ENCODE results near the gene RTN4R. TPM values are rescaled to one million over a fixed set of nuclear protein-coding genes. Genes with fewer than 3 reads are reported as not detected.
"Not testable (repeated sequence)": the region's sequence is repeated elsewhere in the genome, so short reads cannot be mapped to it uniquely, and the experiment has no call there.

RTN4R gene
- 15.2 TPM for polyA plus RNA-seq (2013, experiment 1 of 2)
- 19.4 TPM for polyA plus RNA-seq (2013, experiment 2 of 2)

DNA sequence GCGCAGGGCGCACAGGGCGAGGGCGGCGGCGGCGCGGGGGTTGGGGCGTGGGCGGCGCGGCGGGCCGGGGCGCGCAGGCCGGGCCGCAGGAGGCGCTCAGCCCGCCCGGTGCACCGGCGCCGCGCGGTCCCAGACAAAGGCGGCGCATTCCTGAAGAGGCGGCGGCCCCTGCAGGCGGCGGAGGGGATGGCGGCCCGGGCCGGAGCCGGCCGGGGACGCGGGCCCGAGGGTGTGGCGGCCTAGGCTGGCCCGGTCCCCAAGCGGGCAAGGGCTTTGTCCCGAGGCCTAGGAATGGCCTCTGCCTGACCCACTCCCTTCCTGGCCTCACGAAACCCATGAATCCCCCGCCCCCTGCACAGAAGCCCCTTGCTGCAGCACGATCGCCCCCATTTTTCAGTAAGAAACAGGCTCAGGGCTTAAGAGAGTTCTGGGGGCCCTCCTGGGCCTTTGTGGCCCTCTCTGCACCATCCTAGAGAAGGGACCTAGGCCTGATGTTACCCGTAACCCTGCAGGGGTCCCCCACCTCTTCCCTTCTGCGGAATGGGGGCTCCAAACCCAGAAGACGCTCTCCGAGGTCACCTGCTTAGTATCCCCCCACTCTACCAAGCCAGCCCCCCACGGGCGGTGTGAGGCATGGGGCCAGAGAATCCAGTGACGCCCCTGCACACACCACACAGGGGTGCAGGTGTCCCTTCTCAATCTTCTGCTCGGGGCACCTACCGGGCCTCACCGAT, at the start of gene RTN4R:
TSS of gene RTN4R (minus strand) at position 40 of the 734 bp plus-strand sequence. CDS start 226 bp downstream, outside the sequence.
- no peaks in the 10 kb centered on the region for H3K9me3 ChIP-seq (ENCODE audit: insufficient read depth, low read depth, low read length)
- H3K4me3 ChIP-seq (ENCODE audit: low read length) = peak within 1 kb of the TSS; percentile 63
- no peaks in the 10 kb centered on the region; the same call in none of the 2 replicates for H3K4me1 ChIP-seq (ENCODE audit: insufficient read depth, low read length)
- peak within 1 kb of the TSS; percentile 81 for H3K9ac ChIP-seq (ENCODE audit: low read depth, low read length)
- H3K27ac ChIP-seq (ENCODE audit: low read depth, low read length) = peak within 1 kb of the TSS; percentile 68; the same call in 1 of the 2 replicates
- H3K27me3 ChIP-seq (ENCODE audit: insufficient read depth, low read length) = no peaks in the 10 kb centered on the region
- WGBS = 17% methylated on average over 54 of the region's 58 CpGs
- no peaks in the 10 kb centered on the region for H3K36me3 ChIP-seq (ENCODE audit: insufficient read depth, low read length)

DNA sequence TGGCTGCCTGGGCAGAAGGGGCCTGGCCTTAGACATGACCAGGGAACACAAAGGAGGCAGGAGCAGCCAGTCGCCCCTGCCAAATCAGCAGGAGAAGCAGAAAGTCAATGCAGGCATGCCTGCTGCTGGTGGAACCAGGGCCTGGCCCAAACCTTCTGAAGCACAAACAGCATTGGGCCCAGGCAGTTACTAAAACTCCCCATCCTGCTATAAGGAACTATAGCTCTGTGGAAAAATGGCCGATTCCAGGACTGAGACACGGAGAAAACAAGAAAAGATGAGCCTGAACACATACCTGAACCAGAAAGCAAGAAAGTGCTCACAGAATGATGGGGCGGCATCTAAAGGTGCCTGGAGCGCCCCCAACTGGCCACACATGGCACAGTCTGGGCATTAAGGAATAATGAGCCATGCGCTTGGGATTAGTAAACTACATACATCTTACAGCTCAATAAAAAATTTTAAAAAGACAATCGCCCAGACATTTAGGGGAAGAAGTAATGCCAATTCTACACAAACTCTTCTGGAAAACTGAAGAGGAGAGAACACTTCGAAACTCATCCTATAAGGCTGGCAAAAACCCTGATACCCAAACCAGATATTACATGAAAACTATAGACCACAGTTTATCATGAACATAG, 49.4 kb upstream of the RTN4R start:
- not testable (repeated sequence) for H3K4me3 ChIP-seq (ENCODE audit: low read length); H3K27me3 ChIP-seq (ENCODE audit: insufficient read depth, low read length); H3K4me1 ChIP-seq (ENCODE audit: insufficient read depth, low read length); H3K9me3 ChIP-seq (ENCODE audit: insufficient read depth, low read depth, low read length); H3K36me3 ChIP-seq (ENCODE audit: insufficient read depth, low read length); H3K27ac ChIP-seq (ENCODE audit: low read depth, low read length); H3K9ac ChIP-seq (ENCODE audit: low read depth, low read length)
- WGBS = 60% methylated on average over 3 of the region's 8 CpGs

DNA sequence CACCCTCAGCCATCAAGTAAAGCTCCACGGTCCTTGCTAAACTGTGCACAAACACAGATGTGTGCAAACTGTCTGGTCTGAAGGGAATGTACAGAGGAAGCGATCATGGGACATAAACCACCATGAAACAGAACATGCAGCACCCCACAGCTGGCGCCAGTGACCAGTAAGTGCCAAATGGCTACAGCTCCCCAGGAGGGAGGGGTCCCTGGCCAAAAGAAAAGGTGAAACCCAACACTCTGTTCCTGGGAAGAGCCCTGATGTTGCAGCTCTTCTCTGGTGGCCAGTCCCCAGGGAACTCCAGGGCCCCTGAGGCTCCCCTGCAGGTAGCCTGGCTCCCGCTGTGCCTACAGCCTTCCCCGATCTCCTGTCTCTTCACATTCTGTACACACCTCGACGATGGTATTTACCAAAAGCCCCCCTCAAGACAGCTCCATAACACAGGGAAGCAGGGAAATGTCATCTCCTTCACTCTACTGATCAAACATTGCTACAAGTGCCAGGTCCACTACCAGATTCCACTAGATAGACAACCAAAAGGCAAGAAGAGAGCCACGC, 48.8 kb upstream of the RTN4R start:
- Histone ChIP-seq H3K36me3 (ENCODE audit: insufficient read depth, low read length) (no peaks in the 10 kb centered on the region), H3K4me1 (ENCODE audit: insufficient read depth, low read length) (peaks cover 3% of the 10 kb centered on the region; the same call in 1 of the 2 replicates), H3K27me3 (ENCODE audit: insufficient read depth, low read length) (no peaks in the 10 kb centered on the region), H3K9ac (ENCODE audit: low read depth, low read length) (no peak overlapping the region), H3K4me3 (ENCODE audit: low read length) (no peak overlapping the region), H3K9me3 (ENCODE audit: insufficient read depth, low read depth, low read length) (no peaks in the 10 kb centered on the region), H3K27ac (ENCODE audit: low read depth, low read length) (no peak overlapping the region)
- WGBS = 89% methylated on average over 8 of the region's 8 CpGs

DNA sequence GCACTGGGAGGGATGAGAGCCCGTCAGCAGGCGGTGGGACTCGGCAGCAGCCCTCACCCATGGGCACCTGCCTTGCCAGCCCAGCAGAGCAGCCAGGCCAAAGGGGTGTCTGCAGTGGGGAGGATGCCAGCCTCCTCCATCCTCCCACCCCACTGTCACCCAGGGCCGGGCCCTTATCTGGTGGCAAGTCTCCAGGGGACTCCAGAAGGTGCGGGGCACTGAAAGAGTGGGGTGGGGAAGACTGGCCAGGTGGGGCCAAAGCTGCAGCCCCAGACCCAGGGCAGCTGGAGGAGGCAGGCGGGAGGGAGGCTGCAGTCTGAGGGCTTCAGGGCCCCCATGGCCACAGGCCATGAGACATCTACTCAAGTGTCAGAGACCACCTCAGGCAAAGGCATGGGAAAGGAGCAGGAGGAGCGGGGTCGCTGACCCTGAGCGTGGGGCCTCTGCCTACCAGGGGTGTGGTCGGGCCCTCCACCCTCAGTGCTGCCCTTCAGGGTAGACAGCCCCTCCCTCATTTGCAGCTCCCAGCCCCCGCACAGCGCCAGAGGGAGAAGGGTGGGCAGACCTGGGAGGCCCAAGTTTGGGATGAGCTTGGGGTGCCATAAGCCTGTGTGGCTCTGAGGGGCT, 48.2 kb upstream of the RTN4R start:
- no peaks in the 10 kb centered on the region for H3K9me3 ChIP-seq (ENCODE audit: insufficient read depth, low read depth, low read length)
- H3K9ac ChIP-seq (ENCODE audit: low read depth, low read length) = no peak overlapping the region
- H3K4me1 ChIP-seq (ENCODE audit: insufficient read depth, low read length) = peaks cover 3% of the 10 kb centered on the region; the same call in 1 of the 2 replicates
- H3K4me3 ChIP-seq (ENCODE audit: low read length) = no peak overlapping the region
- H3K27me3 ChIP-seq (ENCODE audit: insufficient read depth, low read length) = no peaks in the 10 kb centered on the region
- WGBS = 90% methylated on average over 9 of the region's 12 CpGs
- no peak overlapping the region for H3K27ac ChIP-seq (ENCODE audit: low read depth, low read length)
- no peaks in the 10 kb centered on the region for H3K36me3 ChIP-seq (ENCODE audit: insufficient read depth, low read length)

DNA sequence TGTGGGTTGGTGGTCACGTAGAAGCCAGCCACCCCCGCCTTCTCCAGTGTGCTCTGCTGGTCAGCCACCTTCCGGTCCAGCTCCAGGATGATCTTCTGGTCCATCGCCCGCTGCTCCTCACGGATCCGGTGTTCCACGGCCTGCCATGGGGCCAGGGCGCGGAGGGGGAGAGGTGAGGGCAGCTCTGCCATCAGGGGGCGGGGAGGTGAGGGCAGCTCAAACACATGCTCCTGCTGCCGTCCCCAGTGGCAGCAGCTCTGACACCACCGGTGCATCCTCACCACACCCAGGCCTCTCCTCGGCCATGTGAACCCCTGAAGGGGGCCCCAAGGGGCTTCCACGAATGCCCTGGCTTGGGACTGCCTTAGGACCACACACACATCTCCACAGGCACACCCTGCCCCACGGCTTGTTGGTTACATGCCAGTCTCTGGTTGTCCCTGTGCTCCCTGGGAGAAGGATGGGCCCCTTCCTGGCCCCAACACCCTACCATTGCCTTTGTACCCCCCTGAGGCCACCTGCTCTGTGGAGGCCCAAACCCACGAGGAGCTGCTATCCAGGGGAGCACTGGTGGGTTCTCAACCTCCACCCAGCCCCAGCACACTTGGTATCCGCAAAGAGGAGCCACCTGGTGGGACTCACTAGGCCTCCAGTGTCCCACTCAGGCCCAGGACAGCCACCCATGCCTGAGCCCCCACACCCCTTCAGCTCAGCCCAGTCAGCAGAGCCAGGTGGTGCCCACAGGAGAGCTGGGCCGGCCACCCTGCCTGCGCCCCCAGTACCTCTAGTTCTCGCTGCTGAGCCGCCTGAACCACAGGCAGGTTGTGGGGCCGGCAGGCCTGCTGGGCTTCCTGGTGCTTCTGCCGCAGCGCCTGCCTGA, 47.5 kb upstream of the RTN4R start:
- no peak overlapping the region for H3K9ac ChIP-seq (ENCODE audit: low read depth, low read length)
- H3K9me3 ChIP-seq (ENCODE audit: insufficient read depth, low read depth, low read length) = no peaks in the 10 kb centered on the region
- H3K4me1 ChIP-seq (ENCODE audit: insufficient read depth, low read length) = no peaks in the 10 kb centered on the region; the same call in 1 of the 2 replicates
- H3K27ac ChIP-seq (ENCODE audit: low read depth, low read length) = no peak overlapping the region
- no peak overlapping the region for H3K4me3 ChIP-seq (ENCODE audit: low read length)
- no peaks in the 10 kb centered on the region for H3K36me3 ChIP-seq (ENCODE audit: insufficient read depth, low read length)
- H3K27me3 ChIP-seq (ENCODE audit: insufficient read depth, low read length) = no peaks in the 10 kb centered on the region
- WGBS = 94% methylated on average over 25 of the region's 25 CpGs

DNA sequence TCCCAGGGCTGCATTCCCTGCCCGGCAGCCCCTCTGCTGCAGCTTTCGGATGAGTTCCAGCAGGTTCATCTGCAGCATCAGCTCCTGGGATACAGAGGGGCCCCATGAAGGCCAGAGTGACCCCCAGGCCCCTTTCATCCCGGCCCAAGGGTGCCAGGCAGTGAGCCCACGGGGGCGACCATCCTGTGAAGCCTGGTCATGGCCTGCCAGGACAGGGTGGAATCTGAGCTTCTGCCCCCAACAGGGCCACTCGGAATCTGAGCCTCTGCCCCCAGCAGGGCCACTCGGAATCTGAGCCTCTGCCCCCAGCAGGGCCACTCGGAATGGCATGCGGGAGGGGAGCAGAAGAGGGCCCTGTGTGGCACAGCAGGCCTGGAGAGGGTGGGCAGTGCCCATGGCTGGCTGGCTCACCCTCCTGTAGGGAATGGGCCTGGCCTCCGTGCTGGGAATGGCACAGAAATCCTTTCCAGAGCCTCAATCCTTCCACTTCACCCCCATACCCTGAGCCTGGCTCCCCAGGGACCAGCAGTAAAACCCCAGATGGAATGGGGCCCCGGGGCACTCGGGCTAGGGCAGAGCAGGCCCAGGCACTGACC, 46.7 kb upstream of the RTN4R start:
- H3K9ac ChIP-seq (ENCODE audit: low read depth, low read length); H3K9me3 ChIP-seq (ENCODE audit: insufficient read depth, low read depth, low read length); H3K27ac ChIP-seq (ENCODE audit: low read depth, low read length); H3K36me3 ChIP-seq (ENCODE audit: insufficient read depth, low read length); H3K4me3 ChIP-seq (ENCODE audit: low read length); H3K27me3 ChIP-seq (ENCODE audit: insufficient read depth, low read length); H3K4me1 ChIP-seq (ENCODE audit: insufficient read depth, low read length): not testable (repeated sequence)
- WGBS = 89% methylated on average over 12 of the region's 12 CpGs

DNA sequence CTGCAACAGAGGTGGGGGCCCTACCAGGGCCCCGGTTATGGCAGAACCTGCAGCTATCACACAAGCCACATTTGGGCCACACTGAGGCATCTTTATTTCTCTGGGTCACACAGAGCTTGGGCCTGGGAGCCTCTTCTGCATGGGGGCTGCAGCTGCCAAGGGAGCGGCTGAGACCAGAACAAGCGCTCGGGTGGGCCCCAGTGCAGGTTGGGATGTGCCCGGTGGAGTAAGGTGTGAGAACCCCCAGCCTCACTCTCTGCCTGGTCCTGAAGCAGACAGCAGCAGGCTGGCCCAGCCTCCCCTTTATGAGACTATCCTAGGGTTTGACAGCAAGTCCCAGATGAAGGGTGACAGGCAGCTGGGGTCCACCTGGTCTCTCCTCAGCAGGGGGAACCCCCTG, 46.1 kb upstream of the RTN4R start:
- H3K9me3 ChIP-seq (ENCODE audit: insufficient read depth, low read depth, low read length); H3K27me3 ChIP-seq (ENCODE audit: insufficient read depth, low read length): not testable (repeated sequence)
- WGBS = no CpG with 5 or more reads among the region's 5 CpGs

DNA sequence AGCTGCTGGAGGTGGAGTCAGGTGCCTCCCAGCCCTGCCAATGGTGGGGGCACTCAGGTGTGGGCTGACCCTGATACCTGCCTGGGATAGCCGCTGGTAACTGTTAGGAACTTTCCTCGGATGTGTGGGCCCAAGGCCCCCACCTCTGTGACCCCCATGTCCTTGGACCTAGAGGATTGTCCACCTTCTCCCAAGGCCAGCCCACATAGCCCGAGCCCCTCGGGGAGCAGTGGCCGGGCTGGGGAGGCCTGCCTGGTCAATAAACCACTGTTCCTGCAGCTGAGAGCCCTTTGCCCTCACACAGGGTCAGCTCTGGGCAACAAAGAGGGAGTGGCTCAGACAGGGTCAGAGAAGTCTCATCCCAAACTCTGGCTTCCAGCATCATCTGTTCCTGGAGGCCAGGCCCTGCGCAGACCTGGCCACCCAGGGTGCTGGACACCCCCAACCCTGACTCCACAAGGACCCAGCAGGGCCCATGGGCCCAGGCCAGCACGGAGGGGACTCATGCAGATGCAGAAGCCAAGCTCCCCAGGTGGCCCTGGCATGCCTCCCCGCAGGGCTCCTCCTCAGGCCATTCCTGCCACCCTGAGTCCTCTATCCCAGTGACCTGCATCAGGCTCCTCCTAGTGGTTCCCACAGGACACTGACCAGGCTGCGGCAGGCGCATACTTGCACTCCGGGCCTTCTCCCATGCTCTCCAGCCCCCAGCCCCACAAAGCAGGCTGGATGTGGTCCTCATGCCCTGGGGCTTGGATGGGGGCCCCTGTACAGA, 45.4 kb upstream of the RTN4R start:
- WGBS = 80% methylated on average over 6 of the region's 11 CpGs

More for the DNA sequence above, 46.1 kb upstream of the RTN4R start:
- not testable (repeated sequence) for H3K4me1 ChIP-seq (ENCODE audit: insufficient read depth, low read length); H3K27ac ChIP-seq (ENCODE audit: low read depth, low read length); H3K4me3 ChIP-seq (ENCODE audit: low read length); H3K36me3 ChIP-seq (ENCODE audit: insufficient read depth, low read length); H3K9ac ChIP-seq (ENCODE audit: low read depth, low read length)

DNA sequence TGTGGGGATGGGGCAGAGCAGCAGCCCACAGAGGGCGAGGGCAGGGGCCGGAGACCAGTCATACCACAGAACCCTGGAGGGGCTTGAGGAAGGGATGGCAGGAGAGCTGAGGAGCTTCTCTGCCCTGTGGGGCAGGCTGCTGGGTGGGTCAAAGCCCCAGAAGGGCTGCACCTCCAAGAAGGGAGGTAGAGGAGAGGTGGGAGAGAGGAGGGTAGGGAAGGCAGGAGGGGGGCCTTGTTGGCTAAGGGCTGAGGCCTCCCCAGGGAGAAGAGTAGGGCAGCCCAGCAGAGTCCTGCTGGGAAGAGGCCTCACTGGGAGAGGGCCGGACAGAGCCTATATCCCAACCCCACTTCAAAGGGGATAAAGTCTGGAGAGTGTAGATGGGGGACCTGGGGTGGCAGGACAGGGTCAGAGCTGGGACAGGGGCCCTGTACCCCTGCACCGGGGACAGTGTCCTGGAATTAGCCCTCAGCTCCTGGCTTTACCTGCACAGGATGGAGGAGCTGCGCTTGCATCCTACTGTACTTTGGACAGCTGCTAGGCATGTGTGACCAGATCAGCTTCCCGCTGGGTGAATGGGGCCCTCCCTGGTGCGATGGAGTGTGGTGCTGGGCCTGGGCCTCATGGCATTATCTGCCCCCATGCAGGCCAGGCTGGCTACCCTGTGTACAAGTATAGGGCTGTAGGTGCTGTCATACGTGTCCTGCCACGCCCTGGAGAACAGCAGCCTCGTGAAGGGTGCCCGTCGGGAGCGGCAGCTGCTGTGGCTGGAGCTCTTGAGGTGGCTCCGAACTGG, 44.5 kb upstream of the RTN4R start:
- Histone ChIP-seq H3K9me3 (ENCODE audit: insufficient read depth, low read depth, low read length) (no peaks in the 10 kb centered on the region), H3K4me1 (ENCODE audit: insufficient read depth, low read length) (no peaks in the 10 kb centered on the region), H3K9ac (ENCODE audit: low read depth, low read length) (no peak overlapping the region), H3K4me3 (ENCODE audit: low read length) (no peak overlapping the region), H3K27ac (ENCODE audit: low read depth, low read length) (no peak overlapping the region), H3K36me3 (ENCODE audit: insufficient read depth, low read length) (no peaks in the 10 kb centered on the region), H3K27me3 (ENCODE audit: insufficient read depth, low read length) (no peaks in the 10 kb centered on the region)
- 95% methylated on average over 13 of the region's 14 CpGs for WGBS

More for the DNA sequence above, 45.4 kb upstream of the RTN4R start:
- H3K4me1 ChIP-seq (ENCODE audit: insufficient read depth, low read length); H3K36me3 ChIP-seq (ENCODE audit: insufficient read depth, low read length); H3K9me3 ChIP-seq (ENCODE audit: insufficient read depth, low read depth, low read length); H3K9ac ChIP-seq (ENCODE audit: low read depth, low read length); H3K27me3 ChIP-seq (ENCODE audit: insufficient read depth, low read length); H3K4me3 ChIP-seq (ENCODE audit: low read length); H3K27ac ChIP-seq (ENCODE audit: low read depth, low read length): not testable (repeated sequence)

All from HUES64 (cell line).